Measurements from ENCODE around the gene CYTH1.
"Not testable (repeated sequence)": the region's sequence is repeated elsewhere in the genome, so short reads cannot be mapped to it uniquely, and the experiment has no call there.

CYTH1 gene

DNA sequence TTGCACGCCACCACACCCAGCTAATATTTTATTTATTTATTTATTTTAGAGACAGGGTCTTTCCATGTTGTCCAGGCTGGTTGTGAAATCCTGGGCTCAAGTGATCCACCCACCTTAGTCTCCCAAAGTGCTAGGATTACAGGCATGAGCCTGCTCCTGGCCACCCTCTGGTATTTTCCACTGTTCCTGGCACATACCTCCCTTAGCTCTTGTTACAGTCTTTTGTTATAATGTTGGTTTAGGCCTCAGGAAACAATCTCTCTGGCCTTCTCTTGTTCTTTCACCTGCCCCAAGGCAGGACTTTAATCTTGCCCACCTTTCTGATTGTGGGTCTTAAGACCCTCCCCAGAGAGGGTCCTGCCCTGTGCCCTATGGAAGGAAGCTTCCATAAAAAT, 3.6 kb upstream of the CYTH1 start:
- DNase-seq = no peak

DNA sequence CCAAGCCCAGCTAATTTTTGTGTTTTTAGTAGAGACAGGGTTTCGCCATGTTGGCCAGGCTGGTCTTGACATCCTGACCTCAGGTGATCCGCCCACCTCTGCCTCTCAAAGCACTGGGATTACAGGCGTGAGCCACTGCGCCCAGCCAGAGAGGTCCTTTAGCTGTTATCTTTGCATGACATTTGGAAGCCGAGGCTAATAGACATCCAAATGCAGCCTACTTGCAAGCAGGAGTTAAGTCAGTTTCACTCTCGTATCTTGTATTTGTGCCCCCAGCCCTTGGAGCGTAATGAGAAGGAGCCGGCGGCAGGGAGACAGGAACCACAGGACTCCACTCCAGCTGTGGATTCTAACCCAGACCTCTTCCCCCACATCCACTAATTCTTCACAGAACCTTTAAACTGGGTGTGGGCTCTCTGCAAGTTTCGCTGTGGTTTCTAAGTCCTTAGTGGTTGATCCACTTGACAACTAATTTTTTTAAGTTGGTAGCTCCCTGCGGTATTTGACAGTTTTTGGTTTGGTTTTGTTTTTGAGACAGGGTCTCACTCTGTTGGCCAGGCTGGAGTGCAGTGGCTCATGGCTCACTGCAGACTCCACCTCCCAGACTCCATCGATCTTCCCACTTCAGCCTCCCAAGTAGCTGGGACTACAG, 3.1 kb upstream of the CYTH1 start:
- no peak for DNase-seq

DNA sequence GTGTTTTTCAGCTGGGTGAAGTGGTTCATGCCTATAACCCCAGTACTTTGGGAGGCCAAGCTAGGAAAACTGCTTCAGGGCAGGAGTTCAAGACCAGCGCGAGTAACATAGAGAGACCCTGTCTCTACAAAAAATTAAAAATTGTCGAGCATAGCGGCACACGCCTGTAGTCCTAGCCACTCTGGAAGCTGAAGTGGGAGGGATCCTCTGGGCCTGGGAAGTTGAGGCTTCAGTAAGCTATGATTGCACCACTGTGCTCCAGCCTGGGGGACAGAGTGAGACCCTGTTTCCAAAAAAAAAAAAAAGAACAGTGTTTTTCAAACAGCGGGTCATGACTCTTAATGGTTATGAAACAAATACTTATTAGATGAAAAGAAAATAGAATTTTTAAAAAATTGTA, 2.3 kb upstream of the CYTH1 start:
- DNase-seq = no peak

DNA sequence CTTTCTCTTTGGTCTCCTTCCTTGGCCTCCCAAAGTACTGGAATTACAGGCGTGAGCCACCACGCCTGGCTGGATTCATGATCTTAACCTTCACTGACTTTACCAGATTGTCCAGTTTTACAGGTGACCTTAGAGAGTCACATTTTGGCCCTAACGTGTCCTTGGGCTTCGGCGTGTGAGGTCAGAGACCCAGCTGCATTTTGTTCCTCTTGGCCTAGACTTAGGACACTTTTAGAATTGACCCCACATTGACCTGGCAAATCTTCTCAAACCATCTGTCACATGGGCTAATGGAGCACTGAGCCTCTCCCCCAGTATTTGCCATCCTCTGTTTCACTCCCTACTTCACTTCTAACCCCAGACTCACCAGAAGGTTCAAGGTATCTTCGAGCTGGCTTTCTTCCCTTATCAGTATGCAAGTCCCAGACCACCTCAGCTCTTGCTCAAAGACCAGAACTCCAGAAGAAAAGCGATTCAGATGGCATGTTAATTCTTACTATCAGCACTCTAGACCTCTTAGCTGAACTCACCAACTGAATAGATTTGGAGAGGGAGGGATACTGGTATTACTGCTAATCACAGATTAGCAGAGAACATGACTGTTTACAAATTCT, 1.7 kb upstream of the CYTH1 start:
- no peak for DNase-seq

DNA sequence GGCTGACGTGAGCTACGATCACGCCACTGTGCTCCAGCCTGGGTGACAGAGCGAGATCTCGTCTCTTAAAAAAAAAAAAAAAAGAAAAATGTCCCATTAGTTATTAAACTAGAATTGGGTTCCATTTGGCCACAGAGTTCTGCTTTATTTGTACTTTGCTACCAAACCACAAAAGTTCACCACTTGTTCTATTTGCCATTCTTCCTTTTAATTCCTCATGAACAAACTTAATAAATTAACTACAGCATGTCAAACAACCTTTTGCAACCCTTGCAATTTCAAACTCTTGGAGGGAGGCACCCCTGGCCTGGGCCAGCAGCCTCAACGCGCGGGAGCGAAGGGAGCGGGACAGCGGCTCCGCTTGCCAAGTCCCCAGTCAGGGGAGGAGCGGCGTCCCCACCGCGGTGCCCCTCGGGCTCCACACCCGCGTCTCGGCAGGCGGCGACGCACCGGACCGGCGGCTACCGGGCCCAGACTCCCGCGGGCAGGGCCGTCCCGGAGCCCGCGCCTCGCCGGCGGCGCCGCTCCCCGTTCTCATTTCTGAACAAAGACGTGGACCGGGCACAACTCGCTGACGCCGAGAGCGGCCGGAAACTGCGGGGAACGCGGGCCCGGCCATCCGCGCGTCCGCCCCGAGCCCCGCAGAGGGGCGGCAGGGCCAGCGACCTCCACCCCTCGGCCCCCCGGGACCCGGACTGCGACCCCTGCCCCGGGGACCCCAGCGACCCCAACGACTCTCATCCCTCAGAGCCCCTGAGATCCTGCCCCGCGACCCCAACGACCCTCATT, 775 bp downstream of the CYTH1 start:
- peak in 2 of 4 experiments; percentile 17 to 39 for DNase-seq

DNA sequence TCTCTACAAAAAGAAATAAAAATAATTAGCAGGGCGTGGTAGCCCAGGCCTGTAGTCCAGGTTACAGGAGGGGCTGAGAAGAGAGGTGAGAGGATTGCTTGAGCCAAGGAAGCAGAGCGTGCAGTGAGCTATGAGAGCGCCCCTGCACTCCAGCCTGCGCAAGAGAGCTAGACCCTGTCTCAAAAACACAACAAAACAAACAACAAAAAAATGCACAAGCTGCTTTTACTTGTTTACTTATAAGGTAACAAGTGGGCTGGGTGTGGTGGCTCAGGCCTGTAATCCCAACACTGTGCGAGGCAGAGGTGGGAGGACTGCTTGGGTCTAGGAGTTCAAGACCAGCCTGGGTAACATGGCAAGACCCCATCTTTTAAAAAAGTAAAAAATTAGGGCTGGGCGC, 1.7 kb downstream of the CYTH1 start:
- DNase-seq = no peak

DNA sequence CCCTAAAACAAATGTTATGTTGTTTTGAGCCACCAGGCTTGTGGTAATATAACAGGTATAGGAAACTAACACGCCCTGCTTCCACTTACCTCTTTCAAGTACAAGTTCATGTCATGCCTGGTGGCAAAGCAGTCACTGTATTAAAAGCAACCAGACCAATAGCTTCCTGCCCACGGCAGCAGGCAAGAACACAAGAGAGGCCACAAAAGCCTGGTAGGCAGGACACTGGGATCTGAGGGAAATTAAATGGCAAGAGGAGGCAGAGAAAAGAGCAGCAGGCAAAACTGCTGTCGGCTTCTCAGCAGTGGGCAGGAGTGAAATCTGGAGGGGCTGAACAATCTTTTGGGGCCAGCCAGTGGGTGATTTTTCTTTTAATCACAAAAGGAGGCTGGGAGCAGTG, 2.2 kb downstream of the CYTH1 start:
- DNase-seq = peak in 2 of 4 experiments; percentile 30 to 35

DNA sequence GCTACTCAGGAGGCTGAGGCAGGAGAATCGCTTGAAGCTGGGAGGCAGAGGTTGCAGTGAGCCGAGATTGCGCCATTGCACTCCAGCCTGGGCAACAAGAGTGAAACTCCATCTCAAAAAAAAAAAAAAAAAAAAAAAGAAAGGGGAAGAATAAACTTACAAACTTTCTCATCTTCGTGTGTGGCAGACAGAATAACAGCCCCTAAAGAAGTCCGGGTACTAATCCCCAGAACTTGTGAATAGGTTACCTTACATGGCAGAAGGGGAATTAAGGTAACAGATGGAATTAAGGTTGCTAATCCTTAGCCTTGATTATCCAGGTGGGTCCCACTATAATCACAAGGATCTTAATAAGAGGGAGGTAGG, 2.8 kb downstream of the CYTH1 start:
- DNase-seq = not testable (repeated sequence)

DNA sequence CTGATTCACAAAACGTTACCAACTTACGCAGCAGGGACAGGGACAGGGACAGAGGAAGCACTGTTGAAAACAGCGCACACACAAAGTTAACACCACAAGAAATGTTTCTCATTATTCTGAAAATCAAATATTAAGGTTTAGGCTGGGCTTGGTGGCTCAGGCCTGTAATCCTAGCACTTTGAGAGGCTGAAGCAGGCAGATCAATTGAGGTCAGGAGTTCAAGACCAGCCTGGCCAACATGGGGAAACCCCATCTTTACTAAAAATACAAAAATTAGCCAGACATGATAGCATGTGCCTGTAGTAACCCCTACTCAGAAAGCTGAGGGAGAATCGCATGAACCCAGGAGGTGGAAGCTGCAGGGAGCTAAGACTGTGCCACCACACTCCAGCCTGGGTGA, 4.2 kb downstream of the CYTH1 start:
- DNase-seq = no peak

DNA sequence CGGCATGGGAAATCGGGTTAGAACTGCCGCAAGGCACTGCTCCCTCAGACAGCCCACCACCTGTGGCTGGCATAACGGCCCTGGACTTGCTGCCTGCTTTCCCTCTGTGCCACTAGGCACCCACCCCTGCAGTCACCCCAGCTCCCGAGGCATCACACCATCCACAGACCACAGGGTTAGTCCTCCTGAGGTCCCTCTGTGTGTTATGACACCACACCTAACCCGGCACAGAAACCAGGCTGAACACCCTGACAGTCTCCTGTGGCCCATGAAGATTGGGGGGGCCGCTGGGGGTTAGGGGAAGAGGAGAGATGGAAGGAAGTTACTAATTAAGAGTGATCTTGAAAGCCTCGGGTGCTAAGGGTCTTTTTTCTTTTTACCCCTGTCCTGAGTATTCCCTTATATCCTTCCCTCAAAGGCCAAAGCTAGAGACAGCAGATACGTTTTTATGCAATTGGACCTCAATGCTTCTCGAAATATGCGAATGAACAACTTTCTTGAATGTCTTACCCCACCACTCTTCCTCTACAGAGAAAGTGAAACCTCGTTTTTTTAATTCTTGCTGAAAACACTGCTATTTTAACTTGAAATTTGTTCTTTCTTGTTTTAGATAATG, 7.0 kb downstream of the CYTH1 start:
- peak in 2 of 4 experiments; percentile 16 to 29 for DNase-seq

DNA sequence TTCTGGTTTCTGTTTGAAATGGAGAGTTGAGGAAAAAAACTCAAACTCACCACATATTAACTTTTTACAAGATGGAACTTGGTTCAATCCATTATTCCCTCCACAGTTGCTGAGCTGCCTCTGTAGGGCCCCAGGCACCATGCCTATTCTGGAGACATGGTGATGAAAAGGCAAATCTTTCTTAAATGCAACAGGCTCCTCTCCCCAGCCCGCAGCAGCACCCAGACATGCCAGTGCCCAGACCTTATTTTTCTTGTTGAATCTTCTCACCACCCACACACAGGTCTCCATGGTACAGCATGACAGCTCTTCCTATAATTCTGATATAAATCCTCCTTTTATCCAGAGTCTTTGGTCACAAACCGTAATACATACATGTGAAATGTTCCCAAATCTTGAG, 7.6 kb downstream of the CYTH1 start:
- no peak for DNase-seq

DNA sequence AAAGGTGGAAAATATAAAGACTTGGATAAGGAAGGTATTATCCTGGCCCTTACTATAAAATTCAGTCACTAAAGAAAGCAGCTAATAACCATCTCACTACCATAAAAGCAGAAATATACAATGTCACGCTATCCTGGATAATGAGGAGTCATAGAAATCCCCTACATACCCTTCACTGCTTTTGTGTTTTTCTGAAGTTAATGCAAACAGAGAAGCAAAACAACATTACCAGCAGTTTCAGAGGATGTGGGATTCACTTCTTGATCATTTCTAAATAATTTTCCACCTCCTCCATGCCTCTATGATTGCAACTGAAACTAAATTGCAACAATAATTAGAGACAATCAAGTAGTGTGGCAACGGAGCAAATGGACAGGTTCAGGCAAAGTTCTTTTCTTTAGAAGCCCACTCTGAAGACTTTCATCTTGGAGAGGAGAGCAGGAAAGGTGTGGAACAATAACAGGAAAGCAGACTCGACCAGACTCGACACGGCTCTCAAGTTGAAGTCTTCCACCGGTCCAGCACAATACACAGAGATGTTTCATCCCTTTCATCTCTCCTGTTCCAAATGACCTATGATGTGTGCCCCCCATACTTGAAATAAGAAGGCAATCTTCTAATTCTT, 10.2 kb downstream of the CYTH1 start:
- no peak for DNase-seq

DNA sequence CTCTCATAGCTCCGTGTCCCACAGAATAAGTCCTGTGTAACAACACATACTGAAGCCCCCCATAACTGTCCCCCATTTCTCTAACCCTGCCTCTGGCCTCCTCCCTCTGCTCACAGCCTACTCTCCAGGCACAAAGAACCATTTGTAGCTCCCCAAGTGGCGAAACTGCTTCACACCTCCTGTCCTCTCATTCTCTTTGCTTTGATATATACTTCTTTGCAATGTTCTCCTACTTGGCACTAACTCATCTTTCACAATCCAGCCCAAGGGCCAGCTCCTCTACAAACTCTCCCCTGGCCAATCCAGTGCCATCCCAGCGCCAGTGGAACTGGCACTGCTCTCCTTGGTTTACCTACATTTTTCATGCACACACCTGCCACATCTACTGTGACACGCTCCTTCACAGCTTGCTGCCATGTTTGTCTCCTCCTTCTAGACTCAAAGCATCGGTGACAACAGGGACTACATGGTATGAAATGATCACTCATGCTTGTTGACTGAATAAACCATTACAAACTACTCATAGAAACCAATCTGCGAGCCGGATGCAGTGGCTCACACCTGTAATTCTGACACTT, 12.8 kb downstream of the CYTH1 start:
- no peak for DNase-seq

DNA sequence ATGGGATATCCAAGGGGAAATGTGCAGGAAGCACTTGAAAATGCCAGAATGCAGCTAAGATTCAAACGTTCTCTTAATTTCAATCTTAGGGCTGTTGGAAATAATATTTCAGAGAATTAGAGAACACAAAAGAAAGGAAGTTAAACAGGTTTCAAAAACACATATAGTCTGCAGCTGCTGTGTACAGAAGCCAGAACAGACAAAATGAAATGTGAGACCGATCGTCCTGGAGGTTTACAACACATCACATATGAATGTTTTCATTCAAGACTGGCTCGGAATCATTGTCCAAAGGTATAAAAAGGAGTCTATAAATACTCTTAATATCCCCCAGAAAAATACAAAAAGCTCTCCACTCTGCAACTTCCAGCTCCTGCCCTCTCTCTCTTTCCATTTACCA, 14.3 kb downstream of the CYTH1 start:
- no peak for DNase-seq

DNA sequence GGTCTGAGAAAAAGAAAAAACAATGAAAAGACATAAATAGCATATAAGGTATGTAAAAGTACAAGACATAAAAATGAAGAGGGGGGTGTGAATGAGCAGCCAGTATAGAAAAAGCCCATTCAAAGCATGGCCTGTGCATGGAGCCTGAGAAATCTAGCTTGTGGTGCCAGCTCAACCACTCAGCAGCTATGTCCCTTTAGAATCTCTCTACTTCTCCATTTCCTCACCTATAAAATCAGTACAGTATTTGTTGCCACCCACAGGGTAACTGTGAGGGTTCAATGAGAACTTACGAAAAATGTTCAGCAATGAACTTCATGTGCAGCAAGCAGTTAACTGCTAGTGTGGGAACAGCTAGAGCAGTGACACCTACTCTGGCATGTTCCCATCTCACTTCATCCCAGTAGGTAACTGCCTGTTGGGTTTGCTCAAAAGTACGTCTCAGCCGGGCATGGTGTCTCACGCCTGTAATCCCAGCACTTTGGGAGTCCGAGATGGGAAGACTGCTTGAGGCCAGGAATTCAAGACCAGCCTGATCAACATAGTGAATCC, 15.3 kb downstream of the CYTH1 start:
- DNase-seq = no peak

DNA sequence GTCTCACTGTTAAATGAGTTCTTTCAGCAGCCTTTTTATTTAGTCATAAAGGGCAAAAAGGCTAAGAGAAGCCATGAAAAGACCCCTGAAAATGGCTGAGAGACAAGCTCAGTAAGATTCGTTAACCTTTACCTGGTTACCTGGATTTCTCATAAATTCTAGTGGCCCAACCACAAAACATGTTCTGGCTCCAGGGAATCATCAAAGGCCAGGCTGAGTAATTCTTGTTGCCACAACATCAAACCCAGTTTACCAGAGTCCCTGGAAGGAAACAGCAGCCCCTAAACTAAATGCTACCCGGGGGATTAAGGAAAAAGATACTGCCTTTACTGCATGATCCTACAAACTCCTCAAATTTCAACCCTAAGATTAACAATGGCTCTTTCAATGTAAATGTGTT, 15.8 kb downstream of the CYTH1 start:
- no peak for DNase-seq

DNA sequence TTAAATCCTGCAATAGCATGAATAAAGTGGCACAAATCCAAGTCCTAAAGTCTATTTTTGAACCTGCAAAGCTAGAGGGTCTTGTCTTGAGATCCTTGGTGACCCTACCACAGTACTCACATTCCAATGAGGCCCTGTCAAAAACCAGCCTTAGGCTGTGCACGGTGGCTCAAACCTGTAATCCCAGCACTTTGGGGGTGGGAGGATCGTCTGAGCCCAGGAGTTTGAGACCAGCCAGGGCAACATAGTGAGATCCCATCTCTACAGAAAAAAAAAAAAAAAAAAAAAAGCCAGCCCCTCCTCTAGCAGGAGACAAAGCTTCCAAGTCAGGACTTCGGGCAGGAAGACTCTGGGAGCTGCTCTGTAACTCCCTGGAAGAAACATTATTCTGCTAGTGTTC, 16.3 kb downstream of the CYTH1 start:
- no peak for DNase-seq

DNA sequence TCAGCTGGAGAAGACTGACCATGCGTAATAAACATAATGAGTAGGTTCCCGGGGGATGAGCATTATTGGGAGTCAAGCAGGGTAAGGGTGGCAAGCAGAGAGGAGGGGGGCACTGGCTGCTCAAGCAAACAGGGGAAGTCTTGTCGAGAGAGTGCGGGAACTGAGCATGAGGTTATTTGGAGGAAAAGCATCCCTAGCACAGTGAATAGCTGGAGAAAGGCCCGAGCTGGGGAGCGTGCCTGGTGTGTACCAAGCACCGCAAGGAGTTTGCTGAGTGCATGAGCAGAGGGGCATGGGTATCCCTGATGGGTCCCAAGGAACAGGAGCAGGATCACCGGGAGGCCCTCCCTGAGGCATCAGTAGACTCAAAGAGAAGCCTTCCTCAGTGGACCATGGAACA, 17.2 kb downstream of the CYTH1 start:
- no peak for DNase-seq

DNA sequence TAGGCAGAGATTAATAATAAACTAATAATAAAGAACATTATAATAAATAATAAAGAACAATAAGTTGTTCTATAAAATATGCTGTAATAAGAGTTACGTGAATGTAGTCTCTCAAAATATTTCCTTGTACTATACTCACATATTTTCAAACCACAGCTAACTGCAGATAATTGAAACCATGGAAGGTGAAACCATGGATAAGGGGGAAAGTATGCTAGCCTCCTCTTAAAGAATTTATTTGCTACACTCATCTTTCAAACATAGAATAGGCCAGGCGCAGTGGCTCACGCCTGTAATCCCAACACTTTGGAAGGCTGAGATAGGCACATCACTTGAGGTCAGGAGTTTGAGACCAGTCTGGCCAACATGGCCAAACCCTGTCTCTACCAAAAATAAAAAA, 18.5 kb downstream of the CYTH1 start:
- no peak for DNase-seq

DNA sequence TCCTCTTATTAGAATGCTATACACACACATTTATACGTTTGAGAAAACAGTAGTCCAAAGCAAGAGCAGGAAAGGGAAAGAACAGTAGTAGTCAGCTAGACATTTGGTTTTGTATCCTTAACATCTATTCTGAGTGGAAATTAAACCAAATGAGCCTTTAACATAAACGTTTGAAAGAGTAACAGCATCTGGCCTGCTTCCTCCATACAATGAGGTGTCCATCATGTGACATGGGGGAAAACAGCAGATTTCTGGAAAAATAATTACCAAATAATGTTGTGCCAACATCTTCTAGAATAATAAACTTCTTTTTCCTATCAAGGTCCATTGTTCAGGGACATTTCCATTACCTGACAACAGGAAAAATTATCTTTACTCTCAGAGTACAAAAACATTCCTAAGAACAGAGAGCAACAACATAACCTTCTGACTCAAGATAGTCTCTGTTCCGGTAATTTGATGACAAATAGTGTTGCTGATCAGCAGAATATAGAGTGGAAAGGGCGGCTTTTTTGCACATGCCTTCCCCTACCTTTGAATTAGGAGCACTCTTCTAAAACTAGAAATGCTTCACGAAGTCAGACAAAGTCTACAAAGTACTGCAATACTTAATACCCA, 20.2 kb downstream of the CYTH1 start:
- DNase-seq = no peak

DNA sequence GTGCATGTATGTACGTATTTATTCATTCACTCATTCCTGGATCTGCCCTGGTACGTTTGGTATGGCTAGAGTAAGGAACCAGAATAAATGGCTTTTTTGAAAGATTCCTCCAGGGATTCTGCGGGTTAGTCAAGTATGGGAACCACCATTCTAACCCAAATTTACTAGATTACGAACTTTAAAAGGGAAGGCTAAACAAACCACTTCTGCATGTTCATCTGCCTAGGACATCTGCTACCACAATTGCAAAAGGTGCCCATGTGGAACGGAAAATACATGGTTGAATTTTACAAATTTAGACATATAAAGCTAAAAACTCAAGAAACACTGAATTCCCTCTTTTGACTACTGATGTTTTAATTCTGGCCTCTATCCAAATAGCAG, 22.1 kb downstream of the CYTH1 start:
- no peak for DNase-seq

Measured in activated naive CD4-positive, alpha-beta T cell (primary cell).